GM12878 (cell line): ENCODE results near the gene CATSPERD. TPM values are rescaled to one million over a fixed set of nuclear protein-coding genes. Genes with fewer than 3 reads are reported as not detected.

Experiments used
- ATAC-seq: fragments of 200-7000 bp; cut with Tn5 transposase; 3 replicates; pipeline ENCODE4 v1.9.1; 2020; ENCODE audit warnings: mild to moderate bottlenecking, moderate library complexity
- BruUV-seq: library from RNA; stranded (reverse); fragments of 400-500 nt; replicated peaks from 2 replicates; lab custom pipeline; 2021; lab: Mats Ljungman, UMichigan
- CTCF ChIA-PET: fragments of 300-600 bp; sonication (Branson Sonifier 250); formaldehyde crosslinking; extraction: SDS; loops from one replicate; lab custom pipeline; 2021; ENCODE audit warnings: inconsistent platforms; lab: Yijun Ruan, JAX
- POLR2A ChIA-PET: fragments of 350-600 bp; formaldehyde crosslinking; extraction: SDS; loops from one replicate; lab custom pipeline; 2021; ENCODE audit warnings: inconsistent platforms; lab: Charles Lee
- RAD21 ChIA-PET: fragments of 300-600 bp; sonication (Branson Sonifier 250); formaldehyde crosslinking; loops from one replicate; lab custom pipeline; 2023; ENCODE audit warnings: antibody characterized with exemption; ENCODE audit not compliant: unreplicated experiment; lab: Charles Lee
- SMC1A ChIA-PET: fragments of 300-600 bp; sonication (Branson Sonifier 250); formaldehyde crosslinking; loops from one replicate; lab custom pipeline; 2023; ENCODE audit not compliant: unreplicated experiment, uncharacterized antibody; lab: Charles Lee
- DNase-seq: peaks from one replicate; pipeline ENCODE4 v3.0.0-alpha.2; 2011; ENCODE audit warnings: low read depth, low spot score
- FAIRE-seq: peaks from 3 replicates; lab custom pipeline; 2011; peaks lifted over from hg19 to GRCh38; lab: Jason Lieb, UNC
- H2AFZ ChIP-seq: 2 replicates; pipeline ENCODE4 v1.6.0; 2011; ENCODE audit warnings: low read depth, low read length, control low read depth; ENCODE audit not compliant: control insufficient read depth
- H3K27ac ChIP-seq: 2 replicates; pipeline ENCODE4 v1.5.1; 2011; ENCODE audit warnings: control low read depth; ENCODE audit not compliant: control insufficient read depth, insufficient read depth
- H3K27me3 ChIP-seq, 2 experiments: replicated peaks in 1 of 2; 2 replicates each; pipeline versions ENCODE4 v1.6.0 to v1.6.1; 2011; ENCODE audit warnings: low read length in 1 of 2; ENCODE audit not compliant: control insufficient read depth in 2 of 2, insufficient read depth in 2 of 2
- H3K36me3 ChIP-seq, 2 experiments: 2 replicates each; pipeline ENCODE4 v1.5.1; 2011; ENCODE audit warnings: low read length in 1 of 2; ENCODE audit not compliant: control insufficient read depth in 2 of 2, insufficient read depth in 2 of 2
- H3K4me1 ChIP-seq: 2 replicates; pipeline ENCODE4 v1.6.1; 2011; ENCODE audit warnings: mild to moderate bottlenecking, low read length, moderate library complexity, mixed read lengths; ENCODE audit not compliant: control insufficient read depth, insufficient read depth
- H3K4me2 ChIP-seq: 2 replicates; pipeline ENCODE4 v1.6.0; 2011; ENCODE audit warnings: control low read depth; ENCODE audit not compliant: control insufficient read depth, insufficient read depth
- H3K4me3 ChIP-seq: fragments of 200-600 bp; sonication (generic); 2 replicates; pipeline ENCODE4 v1.5.1; 2016
- H3K79me2 ChIP-seq: 2 replicates; pipeline ENCODE4 v1.6.0; 2011; ENCODE audit warnings: low read length; ENCODE audit not compliant: control insufficient read depth, insufficient read depth
- H3K9ac ChIP-seq: 2 replicates; pipeline ENCODE4 v1.8.0; 2011; ENCODE audit warnings: low read length, control low read depth, mixed read lengths; ENCODE audit not compliant: control insufficient read depth, insufficient read depth
- H3K9me3 ChIP-seq: replicated peaks from 3 replicates; pipeline ENCODE4 v1.5.1; 2011; ENCODE audit warnings: mild to moderate bottlenecking, low read length; ENCODE audit not compliant: control insufficient read depth, insufficient read depth
- H4K20me1 ChIP-seq: 2 replicates; pipeline ENCODE4 v1.6.0; 2011; ENCODE audit not compliant: control insufficient read depth, insufficient read depth
- ASH2L ChIP-seq: fragments of 300-600, 200-600 bp; sonication (generic); IDR thresholded peaks from 2 replicates; pipeline ENCODE4 v1.6.1; 2017; ENCODE audit warnings: low read depth, mild to moderate bottlenecking, borderline replicate concordance
- CREM ChIP-seq: IDR thresholded peaks from 2 replicates; pipeline ENCODE4 v1.6.1; 2014; ENCODE audit warnings: antibody characterized with exemption, low read depth
- IRF5 ChIP-seq: fragments of 450-650 bp; IDR thresholded peaks from 2 replicates; pipeline ENCODE4 v1.6.1; 2017; ENCODE audit warnings: borderline replicate concordance
- MAX ChIP-seq: IDR thresholded peaks from 2 replicates; pipeline ENCODE4 v1.6.1; 2012; ENCODE audit warnings: low read depth, low read length, improper control_type of control experiment
- PAX5 ChIP-seq: IDR thresholded peaks from 2 replicates; pipeline ENCODE4 v1.6.1; 2011; ENCODE audit warnings: low read depth, low read length, borderline replicate concordance
- POLR2A ChIP-seq: IDR thresholded peaks from 2 replicates; pipeline ENCODE4 v1.6.1; 2011; ENCODE audit warnings: low read depth, mild to moderate bottlenecking, low read length
- RB1 ChIP-seq: fragments of 450-650 bp; formaldehyde crosslinking; IDR thresholded peaks from 2 replicates; pipeline ENCODE4 v1.6.1; 2017; ENCODE audit warnings: mild to moderate bottlenecking, borderline replicate concordance
- SMARCA5 ChIP-seq: fragments of 450-650 bp; IDR thresholded peaks from 2 replicates; pipeline ENCODE4 v1.6.1; 2017; ENCODE audit warnings: mild to moderate bottlenecking
- SREBF1 ChIP-seq: IDR thresholded peaks from 2 replicates; pipeline ENCODE4 v1.6.1; 2012; ENCODE audit warnings: mild to moderate bottlenecking, low read length
- WGBS: methylation state at CpG from one replicate; pipeline ENCODE4 v1.1.6; 2016; ENCODE audit warnings: low lambda C conversion rate; ENCODE audit not compliant: insufficient replicate concordance, insufficient coverage; ENCODE audit errors: missing lambda C conversion rate; 5-methylcytosine and 5-hydroxymethylcytosine counted together
- in situ Hi-C: fragments of 300-500 bp; cut with MboI; formaldehyde crosslinking; loops from 9 replicates; pipeline ENCODE4 v1.14.3; 2018; ENCODE audit warnings: mixed read lengths
- intact Hi-C: fragments of 100-400 bp; cut with micrococcal nuclease; formaldehyde crosslinking; loops from one replicate; pipeline ENCODE4 v1.14.2; 2022; ENCODE audit not compliant: unreplicated experiment
- polyA plus RNA-seq, 11 experiments: library from polyadenylated mRNA; depleted of rRNA in 4 of 11; unstranded in 6 of 11; stranded (reverse) in 5 of 11; fragments of >200 nt; fragmentation: Nextera tagmentation in 4 of 11; fragmentation: Illumina TruSeq in 1 of 11; extraction: Ambion mirVana in 4 of 11; extraction: Trizol in 1 of 11; gene quantifications; 1 replicate in 1 of 11; 2 replicates in 10 of 11; pipeline versions ENCODE4 v1.2.1 to v1.2.3, GENCODE V29; 2011 to 2016; ENCODE audit warnings: inconsistent platforms in 2 of 11, missing spikeins in 2 of 11, low read depth in 1 of 11
- total RNA-seq, 4 experiments: library from RNA; depleted of rRNA in 3 of 4; stranded (reverse); fragments of >200 nt in 3 of 4; fragmentation: Illumina TruSeq in 1 of 4; extraction: Trizol in 1 of 4; gene quantifications; 2 replicates each; pipeline versions ENCODE4 v1.2.1 to v1.2.3, GENCODE V29; 2013 to 2021

CATSPERD gene
- total and polyA plus RNA-seq, 10 of the 15 experiments (the other 5 are each of a cell fraction or from before 2014, with no cell fraction given): 0.02 to 0.38 (median 0.11) TPM; not detected in 5

GRCh38 chr19:5672708-5673459, 47.6 kb upstream of the CATSPERD start:
- intact Hi-C loops: no loop called here
- no peaks in the 10 kb centered on the region for H3K4me1 ChIP-seq
- CTCF ChIA-PET: no interaction called here
- BruUV-seq: no TSS peak
- no peak overlapping the region for H2AFZ ChIP-seq
- no peak overlapping the region for H3K9ac ChIP-seq
- DNase-seq: no peak
- no peak overlapping the region for H3K27ac ChIP-seq
- WGBS: 94% methylated on average over 12 of the region's 13 CpGs
- ATAC-seq: no peak
- TF ChIP-seq MAX (no peak), POLR2A (peak; percentile 11; the same call in 1 of the 2 replicates)
- H3K4me2 ChIP-seq: no peak overlapping the region
- in situ Hi-C loops: no loop called here
- H3K27me3 ChIP-seq: no peaks in the 10 kb centered on the region
- H4K20me1 ChIP-seq: no peaks in the 10 kb centered on the region
- no peaks in the 10 kb centered on the region for H3K79me2 ChIP-seq
- H3K4me3 ChIP-seq: no peak overlapping the region
- H3K36me3 ChIP-seq: peaks cover 4 to 18% of the 10 kb centered on the region in 2 experiments; a peak in 3 of 4 replicates
- no peak for FAIRE-seq
- RAD21 ChIA-PET: no interaction called here
- POLR2A ChIA-PET: no interaction called here
- H3K9me3 ChIP-seq: no peaks in the 10 kb centered on the region
- SMC1A ChIA-PET: no interaction called here

- WGBS: 100% methylated on average over 1 of the region's 1 CpG
- Histone ChIP-seq H3K27me3 (no peaks in the 10 kb centered on the region), H3K9me3 (no peaks in the 10 kb centered on the region), H3K4me1 (no peaks in the 10 kb centered on the region), H3K4me2 (no peak overlapping the region), H3K9ac (no peak overlapping the region), H3K79me2 (no peaks in the 10 kb centered on the region), H4K20me1 (no peaks in the 10 kb centered on the region), H2AFZ (no peak overlapping the region), H3K4me3 (no peak overlapping the region), H3K27ac (no peak overlapping the region), H3K36me3 (peaks cover 2 to 16% of the 10 kb centered on the region in 2 experiments; a peak in 2 of 4 replicates)
- ChIA-PET RAD21 (no interaction called here), POLR2A (interaction anchor here (0.7 kb wide), 1 partner anchor 20 kb away, joined by 4 read pairs; no protein-coding TSS in a partner anchor), CTCF (no interaction called here), SMC1A (no interaction called here)
- FAIRE-seq: no peak
- DNase-seq: no peak
- BruUV-seq: no TSS peak
- intact Hi-C loops: no loop called here
- in situ Hi-C loops: no loop called here
- ATAC-seq: no peak
- TF ChIP-seq SMARCA5: no peak
- TF ChIP-seq IRF5: no peak
- TF ChIP-seq SREBF1: no peak
- TF ChIP-seq POLR2A: no peak; the same call in 1 of the 2 replicates
- no peak for TF ChIP-seq CREM
- TF ChIP-seq MAX: no peak
- TF ChIP-seq ASH2L: no peak
- TF ChIP-seq RB1: no peak
- no peak for TF ChIP-seq PAX5
Observed at GRCh38 chr19:5673752-5674151, 46.7 kb upstream of the CATSPERD start.
